Stimulated activated CD4-positive, alpha-beta T cell treated with anti-CD3 and anti-CD28 coated beads, Interleukin-15, amount 100 ng/mL, for 1 hour (primary cell): Measurements from ENCODE around the gene DGAT2.
"Not testable (repeated sequence)": the region's sequence is repeated elsewhere in the genome, so short reads cannot be mapped to it uniquely, and the experiment has no call there.

Experiments
- DNase-seq, 2 donors: peaks; one replicate each; pipeline ENCODE4 v3.0.0-alpha.2; 2020; ENCODE audit warnings: low read depth in 1 of 2, low spot score in 1 of 2

DGAT2 gene, protein sequence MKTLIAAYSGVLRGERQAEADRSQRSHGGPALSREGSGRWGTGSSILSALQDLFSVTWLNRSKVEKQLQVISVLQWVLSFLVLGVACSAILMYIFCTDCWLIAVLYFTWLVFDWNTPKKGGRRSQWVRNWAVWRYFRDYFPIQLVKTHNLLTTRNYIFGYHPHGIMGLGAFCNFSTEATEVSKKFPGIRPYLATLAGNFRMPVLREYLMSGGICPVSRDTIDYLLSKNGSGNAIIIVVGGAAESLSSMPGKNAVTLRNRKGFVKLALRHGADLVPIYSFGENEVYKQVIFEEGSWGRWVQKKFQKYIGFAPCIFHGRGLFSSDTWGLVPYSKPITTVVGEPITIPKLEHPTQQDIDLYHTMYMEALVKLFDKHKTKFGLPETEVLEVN

DNA sequence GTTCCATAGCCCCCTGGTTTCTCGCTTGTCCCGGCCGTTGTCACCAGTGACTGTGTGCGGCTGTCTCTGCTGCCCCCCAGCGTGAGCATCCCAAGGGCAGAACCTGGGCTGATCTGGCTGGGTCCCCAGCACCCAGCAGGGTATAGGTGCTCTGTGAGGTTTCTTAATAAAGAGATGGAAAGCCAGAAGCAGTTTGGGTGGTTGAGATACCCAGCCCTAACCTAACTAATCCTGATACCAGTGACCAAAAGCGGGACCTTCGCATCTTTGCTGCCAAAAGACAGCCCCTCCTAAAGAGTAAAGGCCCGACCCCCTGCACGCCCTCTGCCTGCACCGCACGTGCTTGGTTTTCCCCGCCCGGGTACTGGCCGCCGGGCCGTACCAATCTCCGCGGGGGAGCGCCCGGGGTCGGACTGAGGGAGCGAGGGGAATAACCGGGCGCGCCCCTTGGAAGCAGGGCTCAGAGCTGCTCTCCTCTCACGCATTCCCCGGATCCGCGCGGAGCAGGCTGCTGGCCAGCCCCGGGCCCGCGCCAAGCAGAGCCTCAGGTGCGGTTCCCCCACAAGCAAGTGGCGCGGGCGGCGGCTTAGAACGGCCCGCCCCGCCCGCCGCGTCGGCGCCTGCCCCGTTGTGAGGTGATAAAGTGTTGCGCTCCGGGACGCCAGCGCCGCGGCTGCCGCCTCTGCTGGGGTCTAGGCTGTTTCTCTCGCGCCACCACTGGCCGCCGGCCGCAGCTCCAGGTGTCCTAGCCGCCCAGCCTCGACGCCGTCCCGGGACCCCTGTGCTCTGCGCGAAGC is at the start of gene DGAT2:
TSS of gene DGAT2 (plus strand) at position 667 of the 797 bp plus-strand sequence. CDS start 214 bp downstream, outside the sequence.
- peak; percentile 40 to 71 for DNase-seq

- DNase-seq: no peak
Observed at GRCh38 chr11:75719340-75720239, 49.0 kb upstream of the DGAT2 start.

DNA sequence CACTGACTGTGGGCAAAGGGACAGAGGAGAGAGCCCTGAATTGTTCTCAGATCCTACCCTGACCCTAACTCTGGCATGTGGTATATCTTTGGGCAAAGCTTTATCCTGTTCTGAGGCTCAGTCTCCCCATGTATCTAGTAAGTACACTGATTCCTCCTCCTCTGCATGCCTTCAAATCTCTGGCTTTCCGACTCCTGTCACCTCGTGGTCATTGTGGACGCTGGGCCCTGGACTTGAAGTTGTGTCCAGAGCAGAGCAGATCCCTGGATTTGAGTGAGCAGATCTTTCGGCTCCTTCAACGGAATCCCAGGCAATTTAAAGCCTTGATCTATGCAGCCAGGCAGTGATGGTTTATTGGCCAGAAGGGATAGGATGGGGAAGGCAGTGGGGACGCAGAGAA is 47.9 kb upstream of the DGAT2 start:
- no peak for DNase-seq

DNA sequence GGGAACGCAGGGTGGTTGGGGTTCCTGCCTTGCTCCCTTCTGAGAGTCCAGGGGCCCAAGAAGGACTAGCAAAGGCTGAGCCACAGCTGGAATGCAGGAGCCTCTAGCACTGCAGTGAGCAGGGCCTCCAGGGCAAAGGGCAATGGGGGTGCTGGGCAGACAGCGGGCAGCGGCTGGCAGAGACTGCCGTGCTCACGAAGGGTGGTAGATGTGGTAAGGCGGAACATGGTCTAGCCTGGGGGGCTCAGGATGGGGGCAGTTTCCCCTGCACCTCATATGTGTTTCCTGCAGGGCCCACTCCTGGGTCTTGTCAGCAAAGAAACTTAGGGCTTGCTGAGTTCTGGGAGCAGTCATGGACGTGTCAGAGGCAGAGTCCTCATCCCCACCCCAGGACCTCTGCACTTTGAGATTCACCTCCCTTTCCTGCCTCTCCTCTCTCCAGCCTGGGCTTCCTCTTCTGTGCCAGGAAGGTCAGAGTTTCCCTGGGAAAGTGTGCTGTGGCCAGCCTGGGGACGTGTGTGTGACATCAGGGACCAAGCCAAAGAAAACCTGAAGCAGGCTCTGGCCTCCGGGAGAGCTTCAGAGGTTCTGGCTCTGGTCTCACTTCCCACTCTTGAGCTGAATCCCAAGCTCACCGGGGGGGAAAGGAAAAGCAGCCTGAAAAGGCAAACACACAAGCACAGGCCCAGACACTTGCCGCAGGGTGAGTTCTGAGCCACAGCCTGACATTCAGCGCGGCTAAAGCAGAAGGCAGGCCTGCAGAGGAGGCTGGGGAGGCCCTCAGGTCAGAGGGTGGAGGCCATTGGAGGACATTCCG is 46.5 kb upstream of the DGAT2 start:
- no peak for DNase-seq

DNA sequence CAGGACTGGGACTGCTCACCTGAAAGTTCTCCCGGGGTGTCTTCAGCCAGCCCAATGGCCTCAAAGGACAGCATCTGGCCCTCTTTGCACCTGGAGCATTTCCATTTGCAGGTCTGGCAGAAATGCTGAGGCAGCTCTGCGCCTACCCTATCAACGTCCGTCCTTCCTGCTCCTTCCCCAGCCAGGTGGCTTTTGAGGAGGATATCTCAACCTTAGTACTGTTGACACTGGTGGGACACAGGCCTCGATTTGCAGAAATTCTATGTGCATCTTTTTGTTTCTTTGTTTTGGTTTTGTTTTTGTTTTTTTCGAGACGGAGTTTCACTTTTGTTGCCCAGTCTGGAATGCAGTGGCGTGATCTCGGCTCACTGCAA is 45.9 kb upstream of the DGAT2 start:
- no peak for DNase-seq

GRCh38 chr11:75725547-75726320 is 42.8 kb upstream of the DGAT2 start:
- DNase-seq: no peak

DNA sequence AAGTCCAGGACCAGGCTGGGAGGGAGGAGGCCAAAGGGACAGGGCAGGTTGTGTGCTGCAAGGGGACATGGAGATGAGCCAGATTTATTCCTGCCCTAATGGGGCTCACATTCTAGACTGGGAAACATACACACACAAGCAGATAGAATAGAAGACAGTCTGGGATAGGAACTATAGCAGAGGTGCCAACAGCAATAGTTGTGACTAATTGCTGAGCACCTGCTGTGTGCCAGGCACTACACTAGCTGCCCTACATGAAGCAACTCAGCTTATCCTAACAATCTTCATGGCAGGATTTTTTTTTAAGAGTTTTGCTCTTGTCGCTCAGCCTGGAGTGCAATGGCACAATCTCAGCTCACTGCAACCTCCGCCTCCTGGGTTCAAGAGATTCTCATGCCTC is 39.6 kb upstream of the DGAT2 start:
- DNase-seq: no peak

- no peak for DNase-seq
Observed at GRCh38 chr11:75731095-75731494, 37.5 kb upstream of the DGAT2 start.

DNA sequence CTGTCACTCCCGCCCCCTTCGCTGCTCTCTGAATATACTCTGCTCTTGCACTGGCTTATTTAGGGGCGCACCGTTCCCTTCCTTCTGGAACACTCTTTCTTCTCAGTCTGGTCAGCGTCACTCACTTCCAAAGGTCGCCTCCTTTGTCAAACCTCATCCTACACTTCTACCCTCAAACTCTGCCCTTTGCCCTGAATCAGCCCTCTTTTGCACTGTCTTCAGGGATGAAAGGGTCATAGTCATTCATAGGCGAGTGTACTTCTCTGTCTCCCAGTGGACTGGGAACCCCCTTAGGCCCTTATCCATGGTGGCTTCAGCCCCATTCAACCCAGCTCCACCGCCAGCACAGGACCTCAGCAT is 35.5 kb upstream of the DGAT2 start:
- no peak for DNase-seq

GRCh38 chr11:75733431-75734107 is 35.0 kb upstream of the DGAT2 start:
- no peak for DNase-seq

GRCh38 chr11:75734491-75735180 is 33.9 kb upstream of the DGAT2 start:
- no peak for DNase-seq

GRCh38 chr11:75735181-75735845 is 33.3 kb upstream of the DGAT2 start:
- no peak for DNase-seq

GRCh38 chr11:75737314-75737713 is 31.3 kb upstream of the DGAT2 start:
- DNase-seq: no peak

- no peak for DNase-seq
Observed at GRCh38 chr11:75740681-75741080, 27.9 kb upstream of the DGAT2 start.

GRCh38 chr11:75743159-75743558 is 25.4 kb upstream of the DGAT2 start:
- DNase-seq: not testable (repeated sequence)

DNA sequence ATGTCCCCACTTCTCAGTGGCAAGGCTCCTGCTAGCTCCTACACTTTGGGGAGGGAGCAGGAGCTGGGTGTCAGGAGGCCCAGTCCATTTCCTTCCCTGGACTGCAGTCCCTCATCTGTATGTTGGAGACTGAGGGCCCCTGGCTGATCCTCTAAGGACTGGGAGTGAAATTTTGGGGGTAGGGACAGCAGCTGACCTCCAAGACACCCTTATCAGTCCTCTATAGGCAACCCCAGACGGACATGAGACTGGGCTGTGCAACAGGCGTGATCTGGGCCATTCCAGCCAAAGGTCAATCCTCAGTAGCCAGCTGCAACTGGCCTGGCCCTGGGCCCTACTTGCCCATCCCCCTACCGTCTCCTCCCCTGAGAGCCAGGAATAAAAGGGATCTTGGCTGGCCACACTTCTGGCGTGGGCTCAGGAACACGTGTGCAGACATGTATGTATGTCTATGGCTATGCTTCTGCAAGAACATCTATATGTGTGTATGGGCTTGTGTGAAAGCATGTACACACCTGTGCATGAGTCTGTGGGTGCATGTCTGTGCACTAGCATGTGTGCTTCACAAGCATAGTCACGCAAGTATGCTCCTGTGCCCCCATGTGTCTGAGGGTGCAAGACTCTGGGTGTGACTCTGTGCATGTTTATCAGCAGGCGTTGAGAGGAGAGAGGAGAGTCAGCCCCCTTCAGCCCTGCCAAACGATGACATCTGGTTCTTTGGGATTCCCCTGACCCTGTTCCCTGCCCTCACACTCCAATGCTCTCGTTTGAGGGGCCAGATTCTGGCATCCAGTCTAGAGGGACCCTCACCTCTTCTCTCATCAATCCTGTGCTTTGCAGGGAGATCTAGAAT is 24.6 kb upstream of the DGAT2 start:
- DNase-seq: no peak

DNA sequence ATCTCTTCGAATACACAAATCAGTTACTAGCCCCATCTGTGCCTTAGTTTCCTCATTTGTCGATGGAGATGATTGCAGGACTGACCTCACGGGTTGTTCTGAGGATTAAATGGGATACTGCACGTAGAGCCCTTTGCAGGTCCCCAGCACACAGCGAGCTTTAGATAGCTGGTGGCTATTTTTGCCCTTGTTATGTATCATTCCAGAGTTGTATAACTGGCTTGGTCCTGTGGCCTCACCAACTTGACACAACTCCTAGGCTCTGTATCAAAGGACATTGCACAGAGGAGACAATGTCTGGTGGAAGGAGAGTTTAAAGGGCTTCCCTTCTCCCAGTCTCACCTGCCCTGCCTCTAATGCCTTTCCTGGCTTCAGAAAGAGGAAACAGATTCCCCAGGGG is 22.8 kb upstream of the DGAT2 start:
- DNase-seq: no peak
